ENCODE results near the gene EDIL3.

DNA sequence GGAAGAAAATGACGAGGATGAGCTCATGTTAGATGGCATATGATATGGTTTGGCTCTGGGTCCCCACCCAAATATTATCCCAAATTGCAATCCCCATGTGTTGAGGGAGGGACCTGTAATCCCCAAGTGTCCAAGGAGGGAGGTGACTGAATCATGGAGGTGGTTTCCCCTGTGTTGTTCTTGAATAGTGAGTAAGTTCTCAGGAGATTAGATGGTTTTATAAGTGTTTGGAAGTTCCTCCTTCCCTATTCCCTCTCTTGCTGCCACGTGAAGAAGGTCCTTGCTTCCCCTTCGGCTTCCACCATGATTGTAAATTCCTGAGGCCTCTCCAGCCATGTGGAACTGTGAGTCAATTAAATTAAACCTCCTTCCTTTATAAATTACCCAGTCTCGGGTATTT, 10.1 kb downstream of the EDIL3 start:
- TF ChIP-seq POLR2A (IDR thresholded peaks at IDR 0.05): no peak
- TF ChIP-seq POLR2AphosphoS5 (IDR thresholded peaks at IDR 0.05): no peak
- TF ChIP-seq, protein P1, sequence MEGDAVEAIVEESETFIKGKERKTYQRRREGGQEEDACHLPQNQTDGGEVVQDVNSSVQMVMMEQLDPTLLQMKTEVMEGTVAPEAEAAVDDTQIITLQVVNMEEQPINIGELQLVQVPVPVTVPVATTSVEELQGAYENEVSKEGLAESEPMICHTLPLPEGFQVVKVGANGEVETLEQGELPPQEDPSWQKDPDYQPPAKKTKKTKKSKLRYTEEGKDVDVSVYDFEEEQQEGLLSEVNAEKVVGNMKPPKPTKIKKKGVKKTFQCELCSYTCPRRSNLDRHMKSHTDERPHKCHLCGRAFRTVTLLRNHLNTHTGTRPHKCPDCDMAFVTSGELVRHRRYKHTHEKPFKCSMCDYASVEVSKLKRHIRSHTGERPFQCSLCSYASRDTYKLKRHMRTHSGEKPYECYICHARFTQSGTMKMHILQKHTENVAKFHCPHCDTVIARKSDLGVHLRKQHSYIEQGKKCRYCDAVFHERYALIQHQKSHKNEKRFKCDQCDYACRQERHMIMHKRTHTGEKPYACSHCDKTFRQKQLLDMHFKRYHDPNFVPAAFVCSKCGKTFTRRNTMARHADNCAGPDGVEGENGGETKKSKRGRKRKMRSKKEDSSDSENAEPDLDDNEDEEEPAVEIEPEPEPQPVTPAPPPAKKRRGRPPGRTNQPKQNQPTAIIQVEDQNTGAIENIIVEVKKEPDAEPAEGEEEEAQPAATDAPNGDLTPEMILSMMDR (IDR thresholded peaks at IDR 0.05): no peak
- no peak for TF ChIP-seq EP300 (IDR thresholded peaks at IDR 0.05)

All from upper lobe of left lung (tissue), 4 donors.